A673 (cell line): ENCODE results near the gene TMEM208. TPM values are rescaled to one million over a fixed set of nuclear protein-coding genes. Genes with fewer than 3 reads are reported as not detected.

Experiments
- BruUV-seq: library from RNA; stranded (reverse); fragments of 400-500 nt; replicated peaks from 2 replicates; lab custom pipeline; 2021; lab: Mats Ljungman, UMichigan
- CTCF ChIA-PET: fragments of 300-600 bp; sonication (Branson Sonifier 250); formaldehyde crosslinking; loops from one replicate; lab custom pipeline; 2022; ENCODE audit warnings: antibody characterized with exemption; lab: Charles Lee
- POLR2A ChIA-PET: fragments of 300-600 bp; sonication (Branson Sonifier 250); formaldehyde crosslinking; loops from one replicate; lab custom pipeline; 2022; ENCODE audit warnings: antibody characterized with exemption; ENCODE audit not compliant: low non-redundant PET; lab: Charles Lee
- DNase-seq: peaks from one replicate; pipeline ENCODE4 v3.0.0-alpha.2; 2015; ENCODE audit warnings: low spot score
- H3K27ac ChIP-seq: fragments of 200-600 bp; sonication (generic); 2 replicates; pipeline ENCODE4 v1.5.1; 2016; ENCODE audit warnings: mixed run types, low read depth, mild to moderate bottlenecking, mixed read lengths, antibody characterized with exemption, low read length; ENCODE audit not compliant: poor library complexity, severe bottlenecking
- H3K27me3 ChIP-seq: fragments of 200-600 bp; sonication (generic); replicated peaks from 2 replicates; pipeline ENCODE4 v1.6.1; 2017; ENCODE audit warnings: mixed run types, low read depth, mild to moderate bottlenecking, mixed read lengths, antibody characterized with exemption, low read length; ENCODE audit not compliant: insufficient read depth, poor library complexity
- H3K36me3 ChIP-seq: fragments of 200-600 bp; sonication (generic); 2 replicates; pipeline ENCODE4 v1.6.1; 2016; ENCODE audit warnings: mixed run types, mild to moderate bottlenecking, mixed read lengths, antibody characterized with exemption, low read length; ENCODE audit not compliant: insufficient read depth, poor library complexity, severe bottlenecking
- H3K4me1 ChIP-seq: fragments of 200-600 bp; sonication (generic); 2 replicates; pipeline ENCODE4 v1.6.1; 2017; ENCODE audit warnings: mixed run types, mild to moderate bottlenecking, mixed read lengths, antibody characterized with exemption, low read length; ENCODE audit not compliant: insufficient read depth, poor library complexity, severe bottlenecking
- H3K4me3 ChIP-seq: fragments of 200-600 bp; sonication (generic); 2 replicates; pipeline ENCODE4 v1.5.1; 2016; ENCODE audit warnings: low read depth, mixed run types, mild to moderate bottlenecking, mixed read lengths, low read length; ENCODE audit not compliant: poor library complexity, severe bottlenecking
- H3K9me3 ChIP-seq: fragments of 200-600 bp; sonication (generic); 2 replicates; pipeline ENCODE4 v1.6.1; 2016; ENCODE audit warnings: mixed run types, low read depth, mild to moderate bottlenecking, mixed read lengths, antibody characterized with exemption, low read length; ENCODE audit not compliant: poor library complexity, severe bottlenecking
- EZH2 ChIP-seq: fragments of 200-600 bp; sonication (generic); IDR thresholded peaks from 2 replicates; pipeline ENCODE4 v1.6.1; 2017; ENCODE audit warnings: borderline replicate concordance, low read depth, mild to moderate bottlenecking, mixed read lengths, antibody characterized with exemption, low read length; ENCODE audit not compliant: poor library complexity, severe bottlenecking
- intact Hi-C: fragments of 100-400 bp; cut with micrococcal nuclease; formaldehyde crosslinking; loops from one replicate; pipeline ENCODE4 v1.10.0; 2022; ENCODE audit not compliant: unreplicated experiment
- total RNA-seq: library from RNA; stranded (reverse); gene quantifications from 2 replicates; pipeline ENCODE4 v1.2.3, GENCODE V29; 2021
- TF ChIP-seq, protein P1 (sequence below): fragments of 300-800, 200-600 bp; sonication (generic); conservative IDR thresholded peaks from 2 replicates; pipeline ENCODE4 v1.5.1; 2017; ENCODE audit warnings: low read depth, mild to moderate bottlenecking, antibody characterized with exemption, low read length, moderate library complexity, mixed read lengths

TMEM208 gene
- total RNA-seq, 1 experiment from 2014 or later = 38.2 TPM

DNA sequence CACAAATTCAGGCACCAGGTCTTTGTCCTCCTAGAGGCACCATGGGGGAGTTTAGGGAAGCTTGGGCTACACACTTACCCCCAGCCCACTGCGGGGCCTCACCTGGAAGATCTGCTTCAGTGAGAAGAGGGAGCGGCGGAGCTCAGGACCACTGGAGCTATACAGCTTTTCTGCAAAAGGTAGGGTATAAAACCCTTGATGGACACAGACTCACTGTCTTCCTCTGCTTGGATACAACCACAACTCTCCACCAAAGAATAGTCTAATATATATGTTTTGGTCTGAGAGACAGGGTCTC, 11.3 kb downstream of the TMEM208 start:
- BruUV-seq = no TSS peak
- TF ChIP-seq EZH2 = no peak
- TF ChIP-seq, protein P1, sequence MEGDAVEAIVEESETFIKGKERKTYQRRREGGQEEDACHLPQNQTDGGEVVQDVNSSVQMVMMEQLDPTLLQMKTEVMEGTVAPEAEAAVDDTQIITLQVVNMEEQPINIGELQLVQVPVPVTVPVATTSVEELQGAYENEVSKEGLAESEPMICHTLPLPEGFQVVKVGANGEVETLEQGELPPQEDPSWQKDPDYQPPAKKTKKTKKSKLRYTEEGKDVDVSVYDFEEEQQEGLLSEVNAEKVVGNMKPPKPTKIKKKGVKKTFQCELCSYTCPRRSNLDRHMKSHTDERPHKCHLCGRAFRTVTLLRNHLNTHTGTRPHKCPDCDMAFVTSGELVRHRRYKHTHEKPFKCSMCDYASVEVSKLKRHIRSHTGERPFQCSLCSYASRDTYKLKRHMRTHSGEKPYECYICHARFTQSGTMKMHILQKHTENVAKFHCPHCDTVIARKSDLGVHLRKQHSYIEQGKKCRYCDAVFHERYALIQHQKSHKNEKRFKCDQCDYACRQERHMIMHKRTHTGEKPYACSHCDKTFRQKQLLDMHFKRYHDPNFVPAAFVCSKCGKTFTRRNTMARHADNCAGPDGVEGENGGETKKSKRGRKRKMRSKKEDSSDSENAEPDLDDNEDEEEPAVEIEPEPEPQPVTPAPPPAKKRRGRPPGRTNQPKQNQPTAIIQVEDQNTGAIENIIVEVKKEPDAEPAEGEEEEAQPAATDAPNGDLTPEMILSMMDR = no peak
- no peaks in the 10 kb centered on the region for H3K27me3 ChIP-seq
- H3K4me3 ChIP-seq = no peak overlapping the region
- intact Hi-C loops = no loop called here
- H3K36me3 ChIP-seq = peaks cover 43% of the 10 kb centered on the region
- no peak overlapping the region for H3K27ac ChIP-seq
- no peaks in the 10 kb centered on the region for H3K9me3 ChIP-seq
- H3K4me1 ChIP-seq = peaks cover 19% of the 10 kb centered on the region
- no peak for DNase-seq
- ChIA-PET POLR2A (no interaction called here), CTCF (no interaction called here)

DNA sequence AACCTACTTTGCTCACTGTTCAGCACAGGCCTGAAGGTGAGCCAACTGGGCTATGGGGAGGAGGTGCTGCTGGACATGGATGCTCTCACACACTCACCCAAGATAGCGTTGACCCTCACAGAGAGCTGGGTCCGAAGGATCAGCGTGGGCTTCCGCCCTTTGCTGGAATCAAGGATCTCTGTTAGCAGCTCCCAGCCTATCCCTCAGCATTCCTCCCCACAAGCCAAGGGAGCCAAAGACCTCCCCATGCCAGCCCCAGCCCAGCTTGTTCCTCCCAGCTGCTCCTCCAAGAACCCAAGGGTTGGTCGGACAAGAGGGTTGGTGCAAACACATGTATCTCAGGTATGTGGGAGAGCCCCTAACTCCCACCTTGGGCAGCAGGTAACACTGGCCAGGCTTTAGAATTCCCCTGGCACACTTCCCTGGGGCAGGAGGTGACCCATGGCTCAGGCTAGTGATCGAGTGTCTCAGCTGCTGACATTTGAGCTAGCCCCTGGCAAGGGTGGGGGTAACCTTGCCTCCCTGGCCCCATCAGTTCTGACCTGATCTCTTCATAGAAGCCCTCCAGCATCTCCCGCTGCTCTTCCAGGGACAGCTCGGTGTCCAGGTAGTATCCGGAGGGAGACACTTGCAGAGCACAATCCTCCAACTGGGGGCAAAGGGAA, 12.0 kb downstream of the TMEM208 start:
- BruUV-seq = no TSS peak
- no peaks in the 10 kb centered on the region for H3K27me3 ChIP-seq
- DNase-seq = no peak
- H3K36me3 ChIP-seq = peaks cover 39% of the 10 kb centered on the region
- H3K9me3 ChIP-seq = no peaks in the 10 kb centered on the region
- intact Hi-C loops = no loop called here
- POLR2A ChIA-PET = no interaction called here
- TF ChIP-seq, protein P1 = no peak
- no peak for TF ChIP-seq EZH2
- H3K27ac ChIP-seq = no peak overlapping the region
- H3K4me1 ChIP-seq = peaks cover 26% of the 10 kb centered on the region
- H3K4me3 ChIP-seq = no peak overlapping the region
- CTCF ChIA-PET = no interaction called here

DNA sequence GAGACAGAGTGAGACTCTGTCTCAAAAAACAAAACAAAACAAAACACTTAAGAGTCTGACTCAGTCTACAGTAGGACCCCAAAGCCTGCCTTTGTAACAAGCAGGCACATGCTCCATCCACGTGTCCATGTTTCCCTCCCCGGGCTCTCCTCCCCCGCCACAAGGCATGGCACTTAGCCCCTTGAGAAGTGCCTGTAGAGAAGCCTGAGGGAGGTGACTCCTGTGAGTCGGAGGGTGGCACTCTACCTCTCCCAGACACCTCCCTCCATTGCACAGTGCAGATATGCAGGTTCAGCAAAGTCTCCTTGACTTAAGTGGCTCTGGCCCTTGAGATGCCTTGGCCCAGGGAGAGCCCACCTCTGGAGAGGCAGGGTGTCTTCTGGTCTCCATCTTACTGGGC, 13.6 kb downstream of the TMEM208 start:
- POLR2A ChIA-PET = no interaction called here
- TF ChIP-seq, protein P1 = no peak
- no peak for TF ChIP-seq EZH2
- no peak for DNase-seq
- peak overlapping the region; percentile 58 for H3K27ac ChIP-seq
- CTCF ChIA-PET = no interaction called here
- peaks cover 28% of the 10 kb centered on the region for H3K36me3 ChIP-seq
- intact Hi-C loops = no loop called here
- H3K4me1 ChIP-seq = peaks cover 42% of the 10 kb centered on the region
- H3K9me3 ChIP-seq = no peaks in the 10 kb centered on the region
- BruUV-seq = no TSS peak
- no peaks in the 10 kb centered on the region for H3K27me3 ChIP-seq
- no peak overlapping the region for H3K4me3 ChIP-seq
